SK-N-SH treated with all-trans-retinoic acid at 6 μM for 48 hours (cell line): ENCODE measurements around the gene PPP1R14B.

Experiments
- ARNTL ChIP-seq: fragments of 450-650 bp; formaldehyde crosslinking; IDR thresholded peaks from 2 replicates; pipeline ENCODE4 v1.5.0; 2020; ENCODE audit warnings: low read depth, mild to moderate bottlenecking, moderate library complexity, borderline replicate concordance
- CREB5 ChIP-seq: fragments of 250-450 bp; sonication (Bioruptor Pico); IDR thresholded peaks from 2 replicates; pipeline ENCODE4 v1.5.1; 2020; ENCODE audit warnings: low read depth, mild to moderate bottlenecking, moderate library complexity
- GLIS3 ChIP-seq: fragments of 250-450 bp; sonication (Bioruptor Pico); IDR thresholded peaks from 2 replicates; pipeline ENCODE4 v1.5.0; 2020; ENCODE audit warnings: mild to moderate bottlenecking, moderate library complexity
- PPARA ChIP-seq: fragments of 250-450 bp; sonication (Bioruptor Pico); IDR thresholded peaks from 2 replicates; pipeline ENCODE4 v1.5.0; 2020; ENCODE audit warnings: mild to moderate bottlenecking, borderline replicate concordance
- RARB ChIP-seq: fragments of 250-450 bp; sonication (Bioruptor Pico); IDR thresholded peaks from 2 replicates; pipeline ENCODE4 v1.8.0; 2021; ENCODE audit warnings: mild to moderate bottlenecking, moderate library complexity
- TCF4 ChIP-seq: fragments of 250-450 bp; sonication (Bioruptor Pico); IDR thresholded peaks from 2 replicates; pipeline ENCODE4 v1.8.0; 2021; ENCODE audit warnings: mild to moderate bottlenecking, moderate library complexity, borderline replicate concordance
- ZFP3 ChIP-seq: fragments of 250-450 bp; sonication (Bioruptor Pico); IDR thresholded peaks from 2 replicates; pipeline ENCODE4 v1.5.0; 2020; ENCODE audit warnings: mild to moderate bottlenecking, moderate library complexity
- ZNF8 ChIP-seq: fragments of 450-650 bp; formaldehyde crosslinking; IDR thresholded peaks from 2 replicates; pipeline ENCODE4 v1.5.0; 2020; ENCODE audit warnings: mild to moderate bottlenecking, moderate library complexity

GRCh38 chr11:64268893-64269539 lies 22.3 kb upstream of the PPP1R14B start:
- TF ChIP-seq GLIS3 (CRISPR knock-in tag): no peak
- TF ChIP-seq TCF4 (CRISPR knock-in tag): no peak
- no peak for TF ChIP-seq RARB
- no peak for TF ChIP-seq CREB5
- no peak for TF ChIP-seq PPARA (CRISPR knock-in tag)
- no peak for TF ChIP-seq ZFP3 (CRISPR knock-in tag)
- no peak for TF ChIP-seq ZNF8
- no peak for TF ChIP-seq ARNTL
